Spinal cord (tissue), 10 donors: Measurements from ENCODE around the gene LFNG. TPM values are rescaled to one million over a fixed set of nuclear protein-coding genes. Genes with fewer than 3 reads are reported as not detected.

Source experiments
- DNase-seq, 6 donors: peaks; one replicate each; pipeline versions ENCODE4 v3.0.0 to v3.0.0-alpha.2; 2013 to 2015; ENCODE audit warnings: low spot score in 6 of 6, low read depth in 4 of 6
- H3K27ac ChIP-seq: one replicate; pipeline ENCODE4 v1.5.1; 2013; ENCODE audit warnings: low read depth, low read length, control low read depth
- H3K27me3 ChIP-seq: one replicate; pipeline ENCODE4 v1.6.1; 2013; ENCODE audit warnings: low read length; ENCODE audit not compliant: control insufficient read depth, insufficient read depth
- H3K36me3 ChIP-seq: one replicate; pipeline ENCODE4 v1.6.1; 2013; ENCODE audit warnings: low read length; ENCODE audit not compliant: control insufficient read depth, insufficient read depth
- H3K4me1 ChIP-seq: one replicate; pipeline ENCODE4 v1.6.1; 2013; ENCODE audit warnings: low read length; ENCODE audit not compliant: control insufficient read depth, insufficient read depth
- H3K4me3 ChIP-seq: one replicate; pipeline ENCODE4 v1.5.1; 2013; ENCODE audit warnings: low read depth, low read length, control low read depth
- H3K9me3 ChIP-seq: one replicate; pipeline ENCODE4 v1.6.1; 2013; ENCODE audit warnings: low read length; ENCODE audit not compliant: control insufficient read depth, insufficient read depth
- WGBS: methylation state at CpG from one replicate; pipeline ENCODE4 v1.1.5; 2013; ENCODE audit warnings: missing lambda C conversion rate; ENCODE audit not compliant: insufficient coverage; 5-methylcytosine and 5-hydroxymethylcytosine counted together
- polyA plus RNA-seq, 2 donors: library from polyadenylated mRNA; unstranded; fragments of 120-200 nt; gene quantifications; one replicate each; pipeline ENCODE4 v1.2.1, GENCODE V29; 2013; ENCODE audit not compliant: insufficient read length in 2 of 2
- total RNA-seq, 2 donors: library from RNA; depleted of rRNA in 1 of 2; stranded (reverse); fragments of 120-200 nt in 1 of 2; fragments of >200 nt in 1 of 2; gene quantifications; one replicate each; pipeline versions ENCODE4 v1.2.3 to v1.2.4, GENCODE V29; 2013 to 2014
- donor health status: healthy.

LFNG gene
- total and polyA plus RNA-seq, 4 donors, result 16.7 to 47.0 (median 35.3) TPM

DNA sequence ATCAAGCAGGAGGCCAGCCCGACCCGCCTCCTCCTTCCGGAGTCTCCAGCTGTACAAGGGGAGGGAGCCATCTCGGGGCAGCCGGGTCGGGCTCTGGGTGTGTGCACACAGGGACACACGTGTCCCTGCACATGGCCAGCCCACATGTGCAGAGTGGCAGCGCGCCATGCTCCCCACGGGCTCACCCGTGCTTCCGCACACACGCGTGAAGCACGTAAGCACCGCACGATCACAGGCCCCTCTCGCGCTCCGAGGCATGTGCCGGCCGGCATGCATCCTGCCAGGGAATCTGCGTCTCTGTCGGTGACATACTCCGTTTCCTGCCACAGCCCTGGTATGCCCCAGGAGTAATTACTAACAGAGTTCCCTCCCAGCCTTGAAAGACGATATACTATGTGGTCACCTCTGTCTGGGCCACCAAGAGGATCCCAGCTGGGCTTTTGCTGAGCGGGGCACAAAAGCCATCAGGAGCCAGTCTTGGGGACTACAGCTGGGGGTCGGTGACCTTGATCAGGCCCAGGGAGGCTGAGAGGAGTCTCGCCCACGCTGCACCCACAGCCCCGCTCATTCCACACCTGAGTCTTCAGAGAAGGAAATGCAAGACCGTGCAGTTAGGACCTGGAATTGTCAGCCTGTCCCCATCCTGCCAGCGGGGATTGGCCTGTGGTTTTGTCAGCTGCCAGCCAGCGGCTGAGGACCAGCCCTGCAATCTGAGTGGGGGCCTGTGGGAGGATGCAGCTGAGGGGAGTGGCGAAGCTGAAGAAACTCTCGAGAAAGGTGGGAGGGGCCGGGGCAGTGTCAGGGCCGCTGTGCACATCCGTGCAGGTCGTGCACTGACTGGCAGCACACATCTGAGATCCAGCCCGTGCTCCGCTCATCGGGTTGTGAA, 11.0 kb upstream of the LFNG start:
- H3K4me3 ChIP-seq, result no peak overlapping the region
- DNase-seq, result no peak
- 57% methylated on average over 42 of the region's 43 CpGs for WGBS
- H3K9me3 ChIP-seq, result no peaks in the 10 kb centered on the region
- H3K4me1 ChIP-seq, result peaks cover 44% of the 10 kb centered on the region
- peak overlapping the region; percentile 40 for H3K27ac ChIP-seq
- peaks cover 4% of the 10 kb centered on the region for H3K36me3 ChIP-seq
- H3K27me3 ChIP-seq, result no peaks in the 10 kb centered on the region

DNA sequence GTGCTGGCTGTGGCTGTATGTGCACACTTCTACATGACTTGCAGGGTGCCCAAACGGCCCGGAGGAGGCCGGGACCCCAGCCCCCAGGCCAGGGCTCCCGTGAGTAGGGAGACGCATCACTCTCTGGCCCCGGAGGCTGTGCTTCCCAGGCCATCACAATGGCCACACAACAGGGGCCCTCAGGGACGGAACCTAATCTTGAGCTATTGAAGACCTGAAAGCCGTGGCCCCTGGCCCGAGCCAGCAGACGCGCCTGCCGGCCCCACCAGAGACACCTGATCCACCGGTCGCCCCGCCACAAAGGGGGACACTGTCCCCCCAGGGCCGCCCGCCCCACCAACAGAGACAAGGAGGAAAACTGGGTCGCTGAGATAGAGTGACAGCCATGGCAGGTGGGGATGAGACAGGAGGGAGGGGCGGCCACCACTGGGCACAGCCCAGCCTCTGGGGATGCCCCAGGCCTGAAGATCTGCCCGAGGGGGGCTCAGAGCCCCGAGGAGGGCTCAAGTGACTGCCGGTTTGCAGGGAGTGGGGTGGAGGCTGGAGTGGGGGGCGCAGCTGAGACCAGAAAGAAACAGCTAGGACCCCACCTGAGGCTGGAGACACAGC, 10.2 kb upstream of the LFNG start:
- H3K27me3 ChIP-seq, result no peaks in the 10 kb centered on the region
- peaks cover 4% of the 10 kb centered on the region for H3K36me3 ChIP-seq
- H3K4me1 ChIP-seq, result peaks cover 41% of the 10 kb centered on the region
- H3K27ac ChIP-seq, result peak overlapping the region; percentile 40
- 61% methylated on average over 22 of the region's 23 CpGs for WGBS
- H3K9me3 ChIP-seq, result no peaks in the 10 kb centered on the region
- no peak overlapping the region for H3K4me3 ChIP-seq
- no peak for DNase-seq

DNA sequence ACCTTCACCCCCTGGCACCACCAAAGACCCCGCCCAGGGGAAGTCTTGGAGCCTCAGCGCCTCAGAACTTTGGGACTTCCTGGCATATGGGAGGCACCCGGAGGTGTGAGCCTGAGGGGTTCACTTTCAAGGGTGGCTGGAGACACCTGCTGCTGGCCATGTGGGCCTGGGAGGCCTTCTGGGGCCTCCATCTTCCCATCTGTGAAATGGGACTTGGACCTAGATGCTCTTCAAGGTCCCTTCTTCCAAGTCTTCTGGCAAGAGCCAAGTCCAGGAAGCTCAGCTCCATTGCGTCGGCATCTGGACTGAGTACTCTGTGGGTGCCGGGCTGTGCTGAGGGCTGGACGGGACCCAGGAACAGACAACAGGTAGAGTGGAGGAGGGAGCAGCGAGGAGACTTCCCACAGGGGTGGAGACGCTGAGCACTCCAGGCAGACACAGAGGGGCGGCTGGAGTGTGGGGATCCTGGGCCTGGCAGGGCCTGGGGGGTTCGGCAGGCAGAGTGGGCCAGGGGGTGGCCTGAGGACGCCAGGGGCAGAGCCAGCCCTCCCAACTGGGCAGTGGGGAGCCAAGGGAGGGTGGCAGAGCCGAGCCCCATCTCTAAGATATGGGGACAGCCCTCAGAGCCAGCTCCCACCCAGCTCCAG, 9.3 kb upstream of the LFNG start:
- Histone ChIP-seq H3K27me3 (no peaks in the 10 kb centered on the region), H3K4me3 (no peak overlapping the region), H3K36me3 (no peaks in the 10 kb centered on the region), H3K4me1 (peaks cover 42% of the 10 kb centered on the region), H3K27ac (no peak overlapping the region), H3K9me3 (no peaks in the 10 kb centered on the region)
- WGBS, result 89% methylated on average over 11 of the region's 13 CpGs
- no peak for DNase-seq

DNA sequence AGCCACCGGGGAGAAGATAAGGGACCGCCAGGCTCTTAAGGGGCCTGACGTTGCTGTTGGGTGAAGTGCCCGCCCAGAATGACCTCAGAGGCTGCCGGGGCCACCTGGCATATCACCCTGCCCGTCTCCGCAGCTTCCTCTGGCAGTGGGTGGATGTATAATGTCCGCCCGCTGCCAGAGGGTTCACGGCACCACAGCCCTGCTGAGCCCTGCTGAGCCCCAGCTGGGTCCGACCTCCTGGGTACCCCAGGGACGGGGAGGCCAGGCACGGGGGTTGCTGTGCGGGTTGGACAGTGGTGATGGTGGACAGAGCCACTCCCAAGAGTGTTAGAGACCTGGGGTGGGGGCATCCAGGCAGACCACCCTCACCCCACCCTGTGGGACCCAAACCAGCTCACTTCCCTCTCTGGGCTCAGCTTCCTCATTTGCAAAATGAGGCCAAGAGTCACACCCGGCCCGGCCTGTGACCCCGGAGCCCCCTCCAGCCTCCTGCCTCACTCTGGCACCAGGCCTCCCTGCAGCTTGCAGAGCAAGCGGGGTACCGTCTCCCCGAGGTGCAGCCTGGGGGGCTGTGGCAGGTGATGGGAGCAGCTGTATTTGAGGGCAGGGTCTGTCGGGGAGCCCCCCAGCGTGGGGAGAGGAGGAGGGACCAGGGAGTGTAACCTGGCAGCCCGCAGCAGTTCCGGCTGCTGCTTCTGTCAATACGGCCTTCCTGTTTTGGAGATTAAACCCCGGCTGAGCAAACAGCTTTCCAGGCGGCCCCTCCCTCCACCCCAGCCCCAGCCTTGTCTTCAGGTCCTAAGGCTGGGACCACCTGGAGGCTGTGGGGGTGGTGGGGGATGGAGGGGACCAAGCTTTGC, 8.4 kb upstream of the LFNG start:
- H3K4me3 ChIP-seq, result no peak overlapping the region
- peaks cover 51% of the 10 kb centered on the region for H3K4me1 ChIP-seq
- no peak overlapping the region for H3K27ac ChIP-seq
- no peak for DNase-seq
- no peaks in the 10 kb centered on the region for H3K36me3 ChIP-seq
- H3K27me3 ChIP-seq, result no peaks in the 10 kb centered on the region
- H3K9me3 ChIP-seq, result no peaks in the 10 kb centered on the region
- 74% methylated on average over 19 of the region's 27 CpGs for WGBS

DNA sequence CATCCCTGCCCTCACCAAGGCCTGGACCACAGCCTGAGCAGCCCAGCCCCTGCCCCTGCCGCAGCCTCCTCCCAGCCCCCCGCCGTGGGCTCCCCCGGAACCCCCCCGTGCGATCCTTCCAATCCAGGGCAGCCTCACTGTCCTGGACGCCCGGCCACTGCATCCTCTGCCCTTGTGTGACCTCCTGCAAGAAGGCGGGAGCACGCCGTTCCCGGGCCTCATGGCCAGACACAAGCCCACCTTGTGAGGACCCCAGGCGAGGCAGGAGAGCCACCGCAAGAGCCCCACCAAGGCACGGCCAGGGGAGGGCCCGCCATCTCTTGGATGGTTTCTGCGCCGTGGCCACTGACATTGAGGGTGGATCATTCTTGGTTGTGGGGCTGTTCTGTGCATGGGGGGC, 7.8 kb upstream of the LFNG start:
- no peak overlapping the region for H3K27ac ChIP-seq
- no peaks in the 10 kb centered on the region for H3K27me3 ChIP-seq
- no peak for DNase-seq
- peaks cover 57% of the 10 kb centered on the region for H3K4me1 ChIP-seq
- 57% methylated on average over 13 of the region's 18 CpGs for WGBS
- H3K9me3 ChIP-seq, result no peaks in the 10 kb centered on the region
- H3K36me3 ChIP-seq, result no peaks in the 10 kb centered on the region
- H3K4me3 ChIP-seq, result no peak overlapping the region

DNA sequence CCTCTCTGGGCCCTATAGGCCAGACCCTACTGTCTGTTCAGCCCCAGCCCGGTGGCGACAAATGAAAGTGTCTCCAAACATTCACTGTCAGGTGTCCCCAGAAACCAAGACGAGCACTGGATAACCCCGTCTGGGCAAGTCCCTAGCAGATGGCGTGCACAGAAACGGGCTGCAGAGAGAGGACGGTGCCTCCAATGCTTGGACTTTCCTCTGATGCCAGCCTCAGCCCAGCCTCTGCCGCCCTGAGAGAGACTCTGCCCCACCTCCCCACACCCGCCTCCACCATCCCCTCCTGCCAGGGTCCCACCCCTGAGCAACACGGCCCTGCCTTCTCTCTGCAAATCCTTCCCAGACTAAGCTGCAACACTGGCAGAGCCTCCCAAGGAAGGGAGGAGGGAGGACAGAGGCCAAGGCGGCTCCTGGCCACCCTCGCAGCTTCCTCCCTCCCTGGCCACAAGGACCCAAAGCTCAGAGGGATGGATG, 7.4 kb upstream of the LFNG start:
- 72% methylated on average over 8 of the region's 12 CpGs for WGBS
- Histone ChIP-seq H3K4me3 (no peak overlapping the region), H3K36me3 (no peaks in the 10 kb centered on the region), H3K27me3 (no peaks in the 10 kb centered on the region), H3K9me3 (no peaks in the 10 kb centered on the region), H3K4me1 (peaks cover 62% of the 10 kb centered on the region), H3K27ac (no peak overlapping the region)
- DNase-seq, result no peak

DNA sequence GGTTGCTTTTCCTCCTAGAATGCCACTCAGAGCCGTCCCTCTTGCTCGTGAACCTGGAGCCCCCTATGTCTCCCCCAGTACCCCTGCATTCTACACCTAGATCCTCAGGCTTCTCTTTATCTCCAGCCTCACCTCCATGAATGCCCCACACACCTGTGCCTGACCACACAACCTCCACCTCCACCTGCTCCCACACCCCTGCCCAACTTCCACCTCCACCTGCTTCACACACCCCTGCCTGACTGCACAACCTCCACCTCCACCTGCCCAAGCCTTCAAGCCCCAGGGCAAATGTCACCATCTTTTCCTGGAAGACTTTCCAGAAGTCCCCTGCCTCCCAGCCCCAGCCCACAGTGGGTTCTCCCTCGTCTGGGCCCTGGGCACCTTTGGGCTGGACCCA, 6.9 kb upstream of the LFNG start:
- H3K4me1 ChIP-seq, result peaks cover 67% of the 10 kb centered on the region

DNA sequence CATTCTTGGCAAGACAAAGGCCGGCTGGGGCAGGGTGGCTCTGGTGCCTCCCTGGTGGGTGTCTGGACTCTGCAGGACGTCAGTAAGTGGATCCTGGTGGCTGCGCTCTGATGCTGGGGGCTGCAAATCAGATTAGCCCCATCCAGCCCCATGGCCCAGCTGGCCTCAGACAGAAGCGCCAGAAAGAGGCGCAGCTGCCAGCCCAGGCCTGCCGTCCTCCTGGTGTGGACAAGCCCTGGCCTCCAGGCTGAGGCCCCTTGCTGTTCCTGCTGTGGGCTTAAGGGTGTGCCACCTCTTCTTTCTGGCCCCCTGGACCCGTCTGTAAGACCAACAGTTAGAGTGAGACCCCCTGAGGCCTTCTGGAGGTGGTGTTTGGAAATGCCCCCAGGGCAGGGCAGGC, 5.9 kb upstream of the LFNG start:
- WGBS, result 89% methylated on average over 6 of the region's 7 CpGs
- no peak overlapping the region for H3K27ac ChIP-seq
- H3K36me3 ChIP-seq, result no peaks in the 10 kb centered on the region
- no peaks in the 10 kb centered on the region for H3K9me3 ChIP-seq
- no peak overlapping the region for H3K4me3 ChIP-seq
- no peak for DNase-seq
- H3K4me1 ChIP-seq, result peaks cover 66% of the 10 kb centered on the region
- H3K27me3 ChIP-seq, result peaks cover 5% of the 10 kb centered on the region

More for the DNA sequence above, 6.9 kb upstream of the LFNG start:
- DNase-seq, result no peak
- H3K27ac ChIP-seq, result no peak overlapping the region
- no peaks in the 10 kb centered on the region for H3K9me3 ChIP-seq
- H3K4me3 ChIP-seq, result no peak overlapping the region
- no peaks in the 10 kb centered on the region for H3K27me3 ChIP-seq
- H3K36me3 ChIP-seq, result no peaks in the 10 kb centered on the region
- 100% methylated on average over 3 of the region's 3 CpGs for WGBS
